ENCODE measurements around the gene RAD51B.

DNA sequence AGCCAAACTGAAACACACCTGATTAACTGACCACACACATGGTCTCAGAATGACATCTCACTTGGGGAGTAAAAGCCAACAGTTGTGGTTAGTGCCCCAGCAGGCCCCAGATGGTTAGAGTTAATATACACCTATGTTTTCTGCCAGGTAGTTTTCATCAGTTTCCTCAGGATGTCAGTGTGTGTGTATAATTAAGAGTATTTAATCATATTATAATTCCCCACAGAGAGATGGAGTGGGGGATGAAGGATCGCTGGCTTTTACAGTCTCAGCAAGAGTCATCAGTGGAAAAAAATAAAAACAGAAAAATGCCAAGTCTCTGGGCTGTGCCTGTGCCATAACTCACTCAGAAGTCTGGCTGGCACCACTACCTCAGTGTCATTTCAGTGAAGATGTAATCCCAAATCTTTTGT is 560.8 kb downstream of the RAD51B start:
- no peak for TF ChIP-seq POLR2A (IDR thresholded peaks at IDR 0.05)
- TF ChIP-seq, protein P1, sequence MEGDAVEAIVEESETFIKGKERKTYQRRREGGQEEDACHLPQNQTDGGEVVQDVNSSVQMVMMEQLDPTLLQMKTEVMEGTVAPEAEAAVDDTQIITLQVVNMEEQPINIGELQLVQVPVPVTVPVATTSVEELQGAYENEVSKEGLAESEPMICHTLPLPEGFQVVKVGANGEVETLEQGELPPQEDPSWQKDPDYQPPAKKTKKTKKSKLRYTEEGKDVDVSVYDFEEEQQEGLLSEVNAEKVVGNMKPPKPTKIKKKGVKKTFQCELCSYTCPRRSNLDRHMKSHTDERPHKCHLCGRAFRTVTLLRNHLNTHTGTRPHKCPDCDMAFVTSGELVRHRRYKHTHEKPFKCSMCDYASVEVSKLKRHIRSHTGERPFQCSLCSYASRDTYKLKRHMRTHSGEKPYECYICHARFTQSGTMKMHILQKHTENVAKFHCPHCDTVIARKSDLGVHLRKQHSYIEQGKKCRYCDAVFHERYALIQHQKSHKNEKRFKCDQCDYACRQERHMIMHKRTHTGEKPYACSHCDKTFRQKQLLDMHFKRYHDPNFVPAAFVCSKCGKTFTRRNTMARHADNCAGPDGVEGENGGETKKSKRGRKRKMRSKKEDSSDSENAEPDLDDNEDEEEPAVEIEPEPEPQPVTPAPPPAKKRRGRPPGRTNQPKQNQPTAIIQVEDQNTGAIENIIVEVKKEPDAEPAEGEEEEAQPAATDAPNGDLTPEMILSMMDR (IDR thresholded peaks at IDR 0.05) = no peak

All from upper lobe of left lung (tissue), 4 donors.